HS-27A (cell line): Measurements from ENCODE around the gene XKRX.

Experiments used
- DNase-seq: peaks from one replicate; pipeline ENCODE4 v3.0.0-alpha.2; 2012; ENCODE audit warnings: low read depth, missing footprints

The XKRX gene

GRCh38 chrX:100895365-100896075 lies 33.2 kb downstream of the XKRX start:
- DNase-seq = no peak

GRCh38 chrX:100883654-100884053 lies 45.1 kb downstream of the XKRX start:
- DNase-seq = no peak

GRCh38 chrX:100880368-100880767 lies 48.3 kb downstream of the XKRX start:
- DNase-seq = no peak

GRCh38 chrX:100874325-100874724 lies 54.4 kb downstream of the XKRX start, which contains the start of gene NOX1:
NOX1 (minus strand) TSS chrX:100874359; CDS start chrX:100874139, 220 bp downstream.
- no peak for DNase-seq

GRCh38 chrX:100871594-100872560 lies 56.8 kb downstream of the XKRX start:
- no peak for DNase-seq

GRCh38 chrX:100870527-100870926 lies 58.2 kb downstream of the XKRX start:
- DNase-seq = no peak

- no peak for DNase-seq
Observed at GRCh38 chrX:100868273-100868672, 60.4 kb downstream of the XKRX start.

GRCh38 chrX:100864657-100865391 lies 63.9 kb downstream of the XKRX start:
- DNase-seq = no peak
